ENCODE measurements around the gene TC2N.
"Not testable (repeated sequence)": the region's sequence is repeated elsewhere in the genome, so short reads cannot be mapped to it uniquely, and the experiment has no call there.

TC2N gene

GRCh38 chr14:91754819-91755218 lies 112.5 kb downstream of the TC2N start:
- DNase-seq (ENCODE audit: low read depth in 2 of 2), result no peak

GRCh38 chr14:91754185-91754584 lies 113.2 kb downstream of the TC2N start:
- DNase-seq (ENCODE audit: low read depth in 2 of 2), result no peak

GRCh38 chr14:91753501-91754128 lies 113.7 kb downstream of the TC2N start:
- DNase-seq (ENCODE audit: low read depth in 2 of 2), result no peak

GRCh38 chr14:91752961-91753360 lies 114.4 kb downstream of the TC2N start:
- DNase-seq (ENCODE audit: low read depth in 2 of 2), result no peak

- no peak for DNase-seq (ENCODE audit: low read depth in 2 of 2)
Measured at GRCh38 chr14:91751719-91752118, 115.6 kb downstream of the TC2N start.

GRCh38 chr14:91750634-91751198 lies 116.6 kb downstream of the TC2N start:
- no peak for DNase-seq (ENCODE audit: low read depth in 2 of 2)

GRCh38 chr14:91749868-91750267 lies 117.5 kb downstream of the TC2N start:
- no peak for DNase-seq (ENCODE audit: low read depth in 2 of 2)

GRCh38 chr14:91748049-91748448 lies 119.3 kb downstream of the TC2N start:
- DNase-seq (ENCODE audit: low read depth in 2 of 2), result no peak

- DNase-seq (ENCODE audit: low read depth in 2 of 2), result no peak
Measured at GRCh38 chr14:91745344-91745743, 122.0 kb downstream of the TC2N start.

- no peak for DNase-seq (ENCODE audit: low read depth in 2 of 2)
Measured at GRCh38 chr14:91744068-91744480, 123.3 kb downstream of the TC2N start.

GRCh38 chr14:91743305-91743653 lies 124.1 kb downstream of the TC2N start:
- no peak for DNase-seq (ENCODE audit: low read depth in 2 of 2)

- no peak for DNase-seq (ENCODE audit: low read depth in 2 of 2)
Measured at GRCh38 chr14:91742621-91743304, 124.6 kb downstream of the TC2N start.

- not testable (repeated sequence) for DNase-seq (ENCODE audit: low read depth in 2 of 2)
Measured at GRCh38 chr14:91739867-91740266, 127.5 kb downstream of the TC2N start.

- no peak for DNase-seq (ENCODE audit: low read depth in 2 of 2)
Measured at GRCh38 chr14:91737619-91738018, 129.7 kb downstream of the TC2N start.

- DNase-seq (ENCODE audit: low read depth in 2 of 2), result no peak
Measured at GRCh38 chr14:91732859-91733477, 134.4 kb downstream of the TC2N start.

GRCh38 chr14:91732439-91732838 lies 134.9 kb downstream of the TC2N start:
- no peak for DNase-seq (ENCODE audit: low read depth in 2 of 2)

- no peak for DNase-seq (ENCODE audit: low read depth in 2 of 2)
Measured at GRCh38 chr14:91731986-91732385, 135.3 kb downstream of the TC2N start, which contains the start of gene CATSPERB. CATSPERB (minus strand) TSS chr14:91732086; CDS start chr14:91729479, 2,607 bp downstream.

- no peak for DNase-seq (ENCODE audit: low read depth in 2 of 2)
Measured at GRCh38 chr14:91731018-91731417, 136.3 kb downstream of the TC2N start.

GRCh38 chr14:91729756-91730155 lies 137.6 kb downstream of the TC2N start:
- no peak for DNase-seq (ENCODE audit: low read depth in 2 of 2)
